ENCODE measurements around the gene U2AF2.

The U2AF2 gene

DNA sequence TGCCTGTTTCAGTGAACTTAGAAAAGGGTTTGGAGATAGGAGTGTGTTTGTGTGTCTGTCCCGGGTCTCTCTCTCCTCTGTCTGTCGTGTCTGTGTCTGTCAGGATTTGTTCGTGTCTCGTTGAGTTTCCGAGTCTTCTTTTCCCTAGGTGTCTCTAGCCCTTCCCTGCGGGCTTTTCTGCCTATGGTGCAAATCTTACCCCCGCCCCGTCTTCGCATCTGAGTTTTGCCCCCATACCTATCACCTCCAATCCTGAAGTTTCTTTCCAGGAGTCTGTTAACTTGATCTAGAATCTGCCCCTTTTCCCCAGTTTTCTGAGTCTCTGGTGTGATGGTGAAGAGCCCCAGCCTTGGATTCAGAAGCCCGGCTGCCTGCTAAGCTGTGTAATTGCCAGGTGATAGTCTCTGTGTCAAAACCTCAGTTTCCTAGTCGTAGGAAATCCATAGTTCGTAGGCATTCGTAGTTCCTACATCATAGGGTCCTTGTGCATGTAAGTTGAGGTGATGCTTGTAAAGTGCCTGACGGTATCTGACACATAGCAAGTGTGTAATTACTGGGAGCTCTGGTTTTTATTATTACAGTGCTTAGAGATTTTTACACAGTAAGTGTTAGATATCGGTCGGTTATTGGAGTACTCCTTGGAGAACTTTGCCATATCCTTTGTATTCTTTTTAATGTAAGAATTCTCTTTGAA, 21.0 kb downstream of the U2AF2 start:
- Mint-ChIP-seq H3K27me3 (no peaks in the 10 kb centered on the region), H3K36me3 (peaks cover 24% of the 10 kb centered on the region), H3K4me1 (peaks cover 58% of the 10 kb centered on the region), H3K27ac (peak overlapping the region; percentile 98), H3K9me3 (no peaks in the 10 kb centered on the region), H3K4me3 (peak overlapping the region; percentile 98)
- no peak for ATAC-seq (ENCODE audit: low read depth)
- DNase-seq (ENCODE audit: low spot score in 2 of 2) = no peak

DNA sequence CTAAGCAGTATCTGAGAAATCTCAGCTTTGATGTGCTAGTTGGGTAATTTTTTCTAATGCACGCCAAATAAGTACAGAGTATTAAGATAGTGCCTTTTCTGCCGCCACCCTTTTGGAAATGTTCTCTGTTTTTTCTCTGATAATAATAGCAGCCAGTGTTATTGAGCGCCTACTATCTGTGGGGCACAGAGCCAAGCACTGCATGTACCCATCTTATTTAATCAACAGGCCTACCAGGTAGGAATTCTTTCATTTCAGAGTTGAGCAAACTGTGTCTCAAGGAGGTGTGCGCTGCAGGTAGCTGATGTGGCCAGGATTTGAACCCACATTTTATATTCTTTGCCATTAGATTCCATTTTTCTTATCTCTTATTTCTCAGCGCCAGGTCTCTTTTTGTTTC, 21.5 kb downstream of the U2AF2 start:
- Mint-ChIP-seq H3K9me3 (no peaks in the 10 kb centered on the region), H3K27ac (peak overlapping the region; percentile 98), H3K4me1 (peaks cover 53% of the 10 kb centered on the region), H3K4me3 (peak overlapping the region; percentile 98), H3K36me3 (peaks cover 26% of the 10 kb centered on the region), H3K27me3 (no peaks in the 10 kb centered on the region)
- DNase-seq (ENCODE audit: low spot score in 2 of 2) (no peak), ATAC-seq (ENCODE audit: low read depth) (no peak)

DNA sequence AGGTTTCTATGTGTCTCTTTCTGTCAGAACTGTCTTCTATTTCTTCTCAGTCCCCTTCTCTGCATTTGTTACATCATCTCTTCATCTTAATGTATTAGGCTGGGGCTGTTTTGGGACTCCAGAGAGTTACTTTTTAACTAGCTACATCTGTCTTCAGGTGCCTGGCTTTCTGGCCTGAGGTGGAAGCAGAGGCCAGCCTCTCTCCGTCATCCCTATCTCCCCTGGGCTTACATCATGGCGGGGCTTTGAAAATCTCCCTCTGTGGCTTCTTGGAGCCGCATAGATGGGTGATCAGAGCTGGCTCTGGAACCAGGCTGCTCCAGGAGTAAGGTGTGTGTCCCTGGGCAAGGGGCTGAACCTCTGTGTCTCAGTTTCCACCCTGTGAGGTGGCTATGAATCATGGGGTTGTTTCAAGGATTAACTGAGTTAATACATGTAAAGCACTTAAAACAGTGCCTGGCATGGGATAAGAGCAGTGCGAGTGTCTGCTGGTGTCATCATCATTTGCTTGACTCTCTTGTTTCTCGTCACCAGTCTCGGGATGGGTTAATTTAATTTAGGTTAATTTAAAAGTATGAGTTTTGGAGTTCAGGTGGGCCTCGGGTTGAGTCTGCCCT, 22.2 kb downstream of the U2AF2 start:
- Mint-ChIP-seq H3K9me3 (no peaks in the 10 kb centered on the region), H3K27me3 (no peaks in the 10 kb centered on the region), H3K27ac (peak overlapping the region; percentile 98), H3K4me1 (peaks cover 50% of the 10 kb centered on the region), H3K4me3 (peak overlapping the region; percentile 98), H3K36me3 (peaks cover 25% of the 10 kb centered on the region)
- no peak for ATAC-seq (ENCODE audit: low read depth)
- no peak for DNase-seq (ENCODE audit: low spot score in 2 of 2)

DNA sequence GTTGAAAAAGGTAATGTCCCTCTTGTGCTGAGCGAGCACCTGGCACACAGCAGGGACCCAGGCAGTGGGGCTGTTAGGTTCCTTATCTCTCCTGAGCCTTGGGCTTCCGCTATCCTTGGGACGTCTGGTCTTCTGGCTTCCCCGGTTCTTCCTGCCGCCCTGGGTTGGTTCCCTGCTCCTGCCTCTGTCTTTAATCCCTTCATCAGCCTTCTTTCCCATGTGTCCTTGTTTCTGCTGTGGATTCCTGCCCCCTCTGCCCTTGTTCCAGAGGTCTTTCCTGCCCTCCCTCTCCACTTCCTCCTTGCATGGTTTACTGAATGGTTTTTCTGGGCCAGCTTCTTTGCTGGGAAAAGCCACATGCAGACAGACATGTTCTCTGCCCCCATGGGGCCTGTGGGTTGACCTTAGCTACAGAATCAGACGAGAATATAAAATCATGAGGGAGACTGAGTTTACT, 22.8 kb downstream of the U2AF2 start:
- H3K27me3 Mint-ChIP-seq = no peaks in the 10 kb centered on the region
- ATAC-seq (ENCODE audit: low read depth) (no peak), DNase-seq (ENCODE audit: low spot score in 2 of 2) (no peak)
- H3K36me3 Mint-ChIP-seq = peaks cover 25% of the 10 kb centered on the region
- H3K4me3 Mint-ChIP-seq = peak overlapping the region; percentile 98
- H3K4me1 Mint-ChIP-seq = peaks cover 50% of the 10 kb centered on the region
- H3K27ac Mint-ChIP-seq = peak overlapping the region; percentile 98
- H3K9me3 Mint-ChIP-seq = no peaks in the 10 kb centered on the region

DNA sequence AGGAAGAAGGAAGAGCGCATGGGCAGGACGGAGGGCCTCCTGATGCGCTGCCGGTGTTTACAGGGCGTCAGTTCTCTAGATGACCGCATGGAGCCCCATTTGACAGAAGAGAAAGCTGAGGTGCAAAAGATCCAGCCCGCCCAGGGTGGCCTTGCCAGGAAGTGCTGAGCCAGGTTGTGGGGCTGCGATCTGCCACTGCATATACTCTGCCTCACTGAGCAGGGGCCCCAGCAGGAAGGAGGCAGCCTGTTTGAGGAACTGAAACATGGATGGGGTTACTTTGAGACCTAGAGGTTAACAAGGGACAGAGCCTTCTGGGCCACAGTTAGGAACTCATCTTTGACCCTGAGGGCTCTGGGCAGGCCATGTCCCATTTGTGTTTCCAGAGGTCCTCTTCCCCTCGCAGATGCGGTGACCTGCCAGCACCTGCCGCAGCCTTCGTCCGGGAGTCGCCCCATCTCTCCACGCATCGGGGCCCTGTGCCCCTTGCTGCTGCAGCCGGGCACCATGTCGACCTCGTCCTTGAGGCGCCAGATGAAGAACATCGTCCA, 23.4 kb downstream of the U2AF2 start:
- Mint-ChIP-seq H3K36me3 (peaks cover 25% of the 10 kb centered on the region), H3K27ac (peak overlapping the region; percentile 98), H3K9me3 (no peaks in the 10 kb centered on the region), H3K4me1 (peaks cover 50% of the 10 kb centered on the region), H3K27me3 (no peaks in the 10 kb centered on the region), H3K4me3 (peak overlapping the region; percentile 98)
- DNase-seq (ENCODE audit: low spot score in 2 of 2) (peak; percentile 75 to 91), ATAC-seq (ENCODE audit: low read depth) (peak; percentile 83)

DNA sequence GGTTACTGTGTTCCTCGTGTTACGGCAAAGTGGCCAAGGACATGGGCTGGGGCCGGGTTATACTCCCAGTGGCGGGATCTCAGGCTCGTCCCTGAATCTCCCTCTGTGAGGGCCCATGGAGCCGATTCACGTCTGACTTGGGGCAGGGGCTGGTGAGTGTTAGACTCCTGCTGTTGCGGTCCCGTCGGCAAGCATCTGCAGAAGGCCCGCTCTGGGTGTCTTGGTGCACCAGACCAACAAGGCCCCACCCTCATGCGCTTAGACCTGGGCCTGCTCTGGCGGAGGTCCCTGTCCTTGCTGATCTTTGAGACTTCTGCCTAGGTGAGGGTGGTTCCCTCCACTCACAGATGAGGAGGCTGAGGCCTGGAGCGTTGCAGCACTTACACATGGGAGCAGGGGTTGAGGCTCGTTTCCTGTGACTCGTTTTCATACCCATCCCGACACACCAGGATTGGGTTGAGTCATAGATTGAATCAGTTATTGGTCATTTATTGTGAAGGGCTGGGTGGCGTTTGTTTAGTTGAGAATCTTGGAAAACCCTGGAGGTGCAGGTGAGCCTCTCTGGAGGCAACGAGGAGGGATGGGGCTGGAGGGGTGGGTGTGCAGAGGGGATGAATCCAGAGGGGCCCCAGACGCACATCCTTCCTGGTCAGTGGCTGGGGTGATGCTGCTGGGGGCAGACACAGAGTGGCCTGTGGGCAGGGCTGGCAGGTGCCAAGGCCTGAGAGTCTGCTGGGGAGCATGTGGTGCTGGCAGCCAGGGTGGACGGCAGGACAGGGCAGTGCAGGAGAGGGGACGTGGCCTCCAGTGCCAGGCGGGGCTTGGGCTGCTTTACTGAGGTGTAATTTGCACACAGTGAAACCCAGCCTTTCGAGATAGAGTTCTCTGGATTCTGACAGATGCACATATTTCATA, 24.8 kb downstream of the U2AF2 start:
- no peak for ATAC-seq (ENCODE audit: low read depth)
- Mint-ChIP-seq H3K9me3 (no peaks in the 10 kb centered on the region), H3K27me3 (no peaks in the 10 kb centered on the region), H3K4me3 (peak overlapping the region; percentile 98), H3K4me1 (peaks cover 46% of the 10 kb centered on the region), H3K36me3 (peaks cover 21% of the 10 kb centered on the region), H3K27ac (peak overlapping the region; percentile 98)
- DNase-seq (ENCODE audit: low spot score in 2 of 2) = no peak

DNA sequence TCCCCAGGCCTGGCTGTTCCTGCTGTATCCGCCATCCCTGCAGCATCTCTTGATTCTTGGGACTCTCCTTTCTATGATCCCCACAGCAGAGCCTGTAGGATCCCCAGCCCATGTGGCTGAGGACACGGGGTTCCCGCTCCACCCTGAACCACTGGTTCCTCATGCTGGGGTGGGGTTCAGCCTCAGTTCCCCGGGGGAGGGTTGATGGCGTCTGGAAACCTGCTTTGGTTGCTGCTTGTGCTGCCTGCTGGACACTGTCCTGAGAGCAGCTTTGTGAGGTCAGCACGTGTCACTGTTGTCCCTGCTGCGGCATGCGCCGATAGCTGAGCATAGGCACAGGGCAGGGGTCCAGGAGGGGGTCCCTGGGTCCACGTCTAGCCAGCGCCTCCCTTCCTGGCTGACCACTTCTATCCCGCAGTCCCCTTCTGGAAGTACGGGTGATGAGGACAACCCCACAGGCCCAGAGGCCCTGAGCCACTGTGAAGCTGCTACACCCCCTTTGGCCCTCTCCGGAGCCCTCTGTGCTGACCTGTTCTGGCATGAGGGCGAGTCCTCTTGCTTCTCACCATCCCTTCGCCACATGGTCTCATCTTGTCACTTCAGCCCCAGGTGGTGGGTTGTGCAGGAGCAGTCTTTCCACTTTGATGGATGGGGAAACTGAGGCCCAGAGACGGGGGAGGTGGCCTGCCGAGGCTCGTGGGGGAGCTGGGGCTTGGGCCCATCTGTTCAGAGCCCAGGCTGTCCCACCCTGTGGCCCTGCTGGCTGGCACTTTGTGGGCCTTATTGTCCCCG, 25.7 kb downstream of the U2AF2 start:
- Mint-ChIP-seq H3K4me1 (peaks cover 46% of the 10 kb centered on the region), H3K27me3 (no peaks in the 10 kb centered on the region), H3K36me3 (peaks cover 22% of the 10 kb centered on the region), H3K4me3 (no peak overlapping the region), H3K27ac (peak overlapping the region; percentile 98), H3K9me3 (no peaks in the 10 kb centered on the region)
- ATAC-seq (ENCODE audit: low read depth) (no peak), DNase-seq (ENCODE audit: low spot score in 2 of 2) (no peak)

DNA sequence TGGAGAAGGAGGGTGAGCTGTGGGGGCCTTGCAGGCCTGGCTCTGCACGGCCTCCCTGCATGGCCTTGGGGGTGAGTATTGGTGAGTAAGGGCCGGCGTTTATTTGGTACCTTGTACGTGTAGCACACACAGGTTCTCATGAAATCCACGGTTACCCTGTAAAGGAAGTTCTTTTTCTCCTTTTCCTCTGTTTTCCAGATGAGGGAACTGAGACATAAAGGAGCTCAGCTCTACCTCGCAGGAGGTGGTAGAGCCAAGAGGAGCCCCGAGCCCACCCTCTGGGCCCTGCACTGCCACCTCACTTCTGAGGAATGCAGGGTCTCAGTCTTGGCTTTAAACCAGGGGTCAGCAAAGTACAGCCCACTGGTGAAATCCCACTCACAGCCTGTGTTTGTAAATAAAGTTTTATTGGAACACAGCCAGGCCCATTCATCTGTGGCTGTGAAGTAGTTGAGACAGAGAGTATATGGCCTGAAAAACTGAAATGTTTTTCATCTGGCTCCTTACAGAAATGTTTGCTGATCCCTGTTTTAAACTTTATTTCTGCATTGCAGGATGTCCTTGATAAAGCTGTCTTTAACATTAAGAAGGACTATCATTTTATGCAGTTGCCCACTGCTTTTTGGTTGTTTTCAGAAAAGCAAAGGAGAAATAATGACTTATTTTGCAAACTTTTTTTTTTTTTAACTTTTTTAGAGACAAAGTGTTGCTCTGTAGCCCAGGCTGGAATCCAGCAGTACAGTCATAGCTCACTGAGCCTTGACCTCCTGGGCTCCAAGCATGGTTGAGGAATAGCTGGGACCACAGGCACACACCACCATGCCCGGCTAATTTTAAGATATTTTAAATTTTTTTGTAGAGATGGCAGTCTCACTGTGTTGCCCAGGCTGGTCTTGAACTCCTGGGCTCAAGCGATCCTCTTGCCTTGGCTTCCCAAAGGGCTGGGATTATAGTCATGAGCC, 26.6 kb downstream of the U2AF2 start:
- no peak for ATAC-seq (ENCODE audit: low read depth)
- DNase-seq (ENCODE audit: low spot score in 2 of 2) = no peak
- Mint-ChIP-seq H3K4me3 (no peak overlapping the region), H3K36me3 (peaks cover 29% of the 10 kb centered on the region), H3K27me3 (no peaks in the 10 kb centered on the region), H3K27ac (peak overlapping the region; percentile 98), H3K4me1 (peaks cover 47% of the 10 kb centered on the region), H3K9me3 (no peaks in the 10 kb centered on the region)

DNA sequence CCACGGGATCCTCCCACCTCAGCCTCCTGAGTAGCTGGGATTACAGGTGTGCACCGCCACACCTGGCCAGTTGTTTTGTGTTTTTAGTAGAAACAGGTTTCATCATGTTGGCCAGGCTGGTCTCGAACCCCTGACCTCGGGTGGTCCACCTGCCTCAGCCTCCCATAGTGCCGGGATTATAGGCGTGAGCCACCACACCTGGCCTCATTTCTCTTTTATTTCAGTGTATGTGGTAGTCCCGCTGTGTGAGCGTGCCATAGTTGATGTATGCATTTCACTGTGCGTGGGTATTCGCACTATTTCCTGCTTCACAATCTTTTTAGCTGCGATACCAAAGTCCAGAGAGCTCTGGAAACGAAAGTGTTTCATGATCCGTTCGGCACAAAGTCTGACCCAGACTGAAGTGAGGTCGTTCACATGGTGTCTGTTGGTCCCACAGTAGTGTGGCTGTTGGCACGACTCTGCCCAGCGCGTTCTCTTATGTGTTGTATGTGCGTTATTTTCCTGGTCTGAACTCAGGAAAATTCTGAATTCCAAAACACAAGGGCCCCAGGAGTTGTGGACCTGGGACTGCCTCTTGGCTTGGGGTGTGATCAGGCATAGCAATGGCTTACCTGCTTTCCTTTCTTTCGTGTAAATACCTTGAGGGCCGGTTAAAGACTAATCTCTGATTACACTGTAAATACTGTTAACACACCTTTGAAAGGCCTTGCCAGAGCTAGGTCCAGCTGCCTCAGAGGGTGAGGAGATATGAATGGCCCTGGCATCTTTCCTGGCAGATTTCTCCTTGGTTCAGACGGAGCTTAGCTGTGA, 28.8 kb downstream of the U2AF2 start:
- H3K36me3 Mint-ChIP-seq = peaks cover 26% of the 10 kb centered on the region

DNA sequence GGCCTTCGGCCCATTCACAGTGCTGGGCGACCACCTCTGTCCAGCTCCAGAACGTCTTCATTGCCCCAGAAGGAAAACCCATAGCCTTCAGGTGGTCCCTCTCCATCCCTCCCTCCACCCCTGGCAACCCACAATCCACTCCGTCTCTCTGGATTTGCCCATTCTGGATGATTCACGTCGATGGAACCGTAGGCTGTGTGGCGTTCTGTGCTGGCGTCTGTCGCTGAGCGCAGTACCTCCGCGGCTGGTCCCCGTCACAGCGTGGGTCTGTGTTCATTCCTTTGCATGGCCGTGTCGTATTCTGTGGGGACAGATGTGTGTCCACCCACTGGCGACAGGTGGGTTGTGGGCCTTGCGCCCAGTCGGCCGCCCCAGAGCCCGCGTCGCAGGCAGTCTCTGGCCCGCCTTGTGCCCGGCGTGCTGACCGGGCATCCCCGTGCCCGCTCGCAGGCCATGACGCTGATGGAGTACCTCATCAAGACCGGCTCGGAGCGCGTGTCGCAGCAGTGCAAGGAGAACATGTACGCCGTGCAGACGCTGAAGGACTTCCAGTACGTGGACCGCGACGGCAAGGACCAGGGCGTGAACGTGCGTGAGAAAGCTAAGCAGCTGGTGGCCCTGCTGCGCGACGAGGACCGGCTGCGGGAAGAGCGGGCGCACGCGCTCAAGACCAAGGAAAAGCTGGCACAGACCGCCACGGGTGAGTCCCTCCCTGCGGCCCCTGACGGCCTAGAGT, 30.3 kb downstream of the U2AF2 start:
- peaks cover 30% of the 10 kb centered on the region for H3K4me1 Mint-ChIP-seq
- DNase-seq (ENCODE audit: low spot score in 2 of 2) (no peak), ATAC-seq (ENCODE audit: low read depth) (no peak)
- H3K9me3 Mint-ChIP-seq = no peaks in the 10 kb centered on the region
- H3K27ac Mint-ChIP-seq = no peak overlapping the region
- no peak overlapping the region for H3K4me3 Mint-ChIP-seq
- peaks cover 29% of the 10 kb centered on the region for H3K36me3 Mint-ChIP-seq
- no peaks in the 10 kb centered on the region for H3K27me3 Mint-ChIP-seq

More for the DNA sequence above, 28.8 kb downstream of the U2AF2 start:
- Mint-ChIP-seq H3K4me1 (peaks cover 39% of the 10 kb centered on the region), H3K4me3 (no peak overlapping the region), H3K9me3 (no peaks in the 10 kb centered on the region), H3K27ac (no peak overlapping the region), H3K27me3 (no peaks in the 10 kb centered on the region)
- no peak for DNase-seq (ENCODE audit: low spot score in 2 of 2)
- no peak for ATAC-seq (ENCODE audit: low read depth)

DNA sequence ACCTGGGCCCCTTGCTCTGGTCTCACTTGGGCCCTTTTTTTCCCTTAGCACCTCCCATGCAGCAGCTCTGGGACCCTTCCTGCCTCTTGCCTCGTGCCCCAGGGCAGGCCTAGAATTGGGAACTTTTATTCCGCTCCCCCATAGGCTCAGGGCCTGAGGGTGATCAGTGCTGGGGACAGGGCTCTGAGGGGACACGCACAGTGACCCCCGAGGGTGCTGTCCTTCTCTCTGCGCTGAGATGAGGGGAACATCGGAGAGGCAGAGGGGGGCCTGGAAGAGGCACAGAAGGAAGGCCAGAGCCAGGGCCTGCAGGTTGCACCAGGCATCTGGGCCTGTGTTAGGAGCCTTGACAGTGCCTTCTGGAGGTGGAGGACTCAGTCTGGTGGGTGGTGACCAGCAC, 30.9 kb downstream of the U2AF2 start:
- Mint-ChIP-seq H3K36me3 (peaks cover 26% of the 10 kb centered on the region), H3K4me3 (no peak overlapping the region), H3K9me3 (no peaks in the 10 kb centered on the region), H3K27ac (no peak overlapping the region), H3K4me1 (peaks cover 26% of the 10 kb centered on the region), H3K27me3 (no peaks in the 10 kb centered on the region)
- no peak for ATAC-seq (ENCODE audit: low read depth)
- DNase-seq (ENCODE audit: low spot score in 2 of 2) = no peak
